B cell (primary cell): ENCODE data around the gene HYAL2.

ENCODE experiments used
- CTCF ChIP-seq: fragments of 200-600 bp; IDR thresholded peaks from one replicate; pipeline ENCODE4 v1.8.0; 2022; ENCODE audit warnings: antibody characterized with exemption, mild to moderate bottlenecking
- EZH2 ChIP-seq: IDR thresholded peaks from 2 replicates; pipeline ENCODE4 v1.6.1; 2012; ENCODE audit warnings: borderline replicate concordance, low read depth, mild to moderate bottlenecking, moderate library complexity, low read length; ENCODE audit not compliant: insufficient read depth, poor library complexity, severe bottlenecking

- TF ChIP-seq CTCF (no peak), EZH2 (no peak)
These were observed 36.6 kb upstream of the HYAL2 start, which contains the start of gene TMEM115 for GRCh38 chr3:50358911-50359759.
